GM18517 (cell line): ENCODE data around the gene XRCC5.

Experiments used
- ATAC-seq: cut with Tn5 transposase; IDR thresholded peaks from one replicate; pipeline ENCODE4 v1.9.1; 2021; ENCODE audit warnings: mild to moderate bottlenecking, moderate library complexity; ENCODE audit not compliant: unreplicated experiment

XRCC5 gene

GRCh38 chr2:216083464-216084281, 25.5 kb upstream of the XRCC5 start:
- ATAC-seq: no peak

GRCh38 chr2:216084547-216084946, 24.6 kb upstream of the XRCC5 start:
- ATAC-seq: no peak

DNA sequence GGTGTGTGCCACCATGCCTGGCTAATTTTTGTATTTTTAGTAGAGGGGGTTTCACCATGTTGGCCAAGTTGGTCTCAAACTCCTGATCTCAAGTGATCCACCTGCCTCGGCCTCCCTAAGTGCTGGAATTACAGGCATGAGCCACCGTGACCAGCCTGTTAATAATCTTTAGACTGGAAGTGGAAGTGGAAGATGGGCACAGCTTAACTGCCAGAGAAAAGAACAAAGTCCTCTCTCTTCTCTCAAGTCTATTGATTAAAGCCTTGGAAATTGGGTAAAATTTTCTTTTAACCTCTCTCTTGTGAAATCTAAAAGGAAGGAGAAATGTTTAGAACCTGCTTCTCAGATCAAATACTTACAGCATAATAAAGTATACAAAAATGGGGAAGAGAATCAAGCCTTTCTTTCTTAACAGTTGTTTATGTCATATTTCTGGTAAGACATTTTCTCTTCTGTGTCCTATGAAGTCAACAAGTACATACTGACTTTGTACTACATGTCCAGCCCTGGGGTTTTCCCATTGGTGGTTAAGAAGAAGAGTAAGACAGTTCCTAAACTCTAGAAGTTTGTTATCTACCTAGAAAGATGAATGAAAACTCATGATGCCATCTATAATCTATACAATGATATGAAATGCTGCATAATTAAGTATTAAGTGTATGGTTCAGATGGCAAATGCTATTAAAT, 22.8 kb upstream of the XRCC5 start:
- no peak for ATAC-seq

DNA sequence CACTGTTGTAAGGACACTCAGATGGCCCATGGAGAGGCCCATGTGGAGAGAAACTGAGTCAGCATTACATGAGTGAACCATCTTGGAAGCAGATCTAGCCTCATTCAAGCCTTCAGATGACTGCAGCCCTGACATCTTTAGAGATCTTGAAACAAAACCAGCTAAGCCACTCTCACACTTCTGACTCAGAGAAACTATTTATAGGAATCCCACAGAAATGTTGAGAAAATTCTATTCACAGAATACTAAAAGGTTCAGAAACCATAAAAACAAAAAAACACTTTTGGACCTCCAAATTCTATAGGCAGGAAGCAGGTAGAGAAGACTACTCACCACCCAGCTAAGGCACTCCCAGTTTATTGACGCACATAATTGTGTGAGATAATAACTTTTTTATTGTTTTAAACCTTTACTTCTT, 18.8 kb upstream of the XRCC5 start:
- ATAC-seq: no peak

- ATAC-seq: no peak
Measured at GRCh38 chr2:216092646-216093045, 16.5 kb upstream of the XRCC5 start.

DNA sequence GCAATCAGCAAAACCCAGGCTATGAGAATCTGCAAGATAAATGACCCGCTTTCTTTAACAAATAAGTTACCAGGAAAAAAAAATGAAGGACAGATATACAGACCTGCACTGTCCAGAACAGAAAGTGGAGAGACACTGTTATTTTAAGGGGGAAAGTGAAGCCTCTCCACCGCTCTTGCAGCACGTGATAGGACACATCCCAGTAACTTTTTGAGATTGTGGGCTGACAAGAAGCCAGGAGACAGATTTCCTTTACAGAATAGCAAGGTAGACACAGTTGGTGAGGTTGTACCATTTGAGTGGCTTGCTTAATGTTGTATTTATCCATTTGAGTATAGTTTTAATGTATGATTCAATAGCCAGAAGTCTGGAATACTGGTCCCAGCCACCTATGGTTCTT, 14.4 kb upstream of the XRCC5 start:
- ATAC-seq: no peak

- no peak for ATAC-seq
Measured at GRCh38 chr2:216098421-216099334, 10.5 kb upstream of the XRCC5 start.

- no peak for ATAC-seq
Measured at GRCh38 chr2:216101109-216101508, 8.0 kb upstream of the XRCC5 start.

DNA sequence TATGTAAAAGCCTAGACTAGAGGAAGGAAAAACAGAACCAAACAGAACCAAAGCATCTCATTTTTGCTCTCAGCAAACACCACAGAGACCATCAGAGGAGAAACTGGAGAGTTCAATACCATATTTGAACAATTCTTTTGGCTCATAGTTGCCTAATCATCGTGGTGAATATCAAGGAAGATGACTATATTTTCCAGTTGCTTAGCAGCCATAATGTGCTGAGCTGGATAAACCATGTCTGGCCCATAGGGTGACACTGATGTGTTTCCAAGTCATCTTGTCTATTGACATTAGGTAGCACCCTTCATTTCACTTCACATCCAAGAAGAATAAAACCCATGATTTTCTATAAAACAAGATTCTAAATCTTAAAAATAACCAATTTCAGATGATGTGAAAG, 5.9 kb upstream of the XRCC5 start:
- no peak for ATAC-seq

DNA sequence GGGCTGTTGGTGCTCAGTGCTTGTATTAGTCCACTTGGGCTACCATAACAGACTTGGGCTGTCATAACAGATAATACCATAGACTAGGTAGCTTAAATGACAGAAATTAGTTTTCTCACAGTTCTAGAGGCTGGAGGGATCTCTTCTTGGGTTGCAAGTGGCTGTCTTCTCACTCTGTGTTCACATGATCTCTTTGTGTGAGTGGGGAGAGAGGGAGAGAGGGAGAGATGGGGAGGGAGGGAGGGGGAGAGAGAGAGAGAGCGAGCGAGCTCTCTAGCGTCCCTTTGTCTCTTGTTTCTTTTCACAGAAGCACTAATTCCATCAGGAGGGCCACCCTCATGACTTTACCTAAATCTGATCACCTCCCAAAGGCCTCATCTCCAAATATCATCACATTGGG, 4.5 kb upstream of the XRCC5 start:
- ATAC-seq: no peak

GRCh38 chr2:216107320-216107719, 1.8 kb upstream of the XRCC5 start:
- no peak for ATAC-seq

GRCh38 chr2:216107760-216108159, 1.4 kb upstream of the XRCC5 start:
- ATAC-seq: no peak

- ATAC-seq: no peak
Measured at GRCh38 chr2:216108310-216108966, 710 bp upstream of the XRCC5 start.

- ATAC-seq: no peak
Measured at GRCh38 chr2:216109962-216110614, 940 bp downstream of the XRCC5 start.

GRCh38 chr2:216110620-216111019, 1.5 kb downstream of the XRCC5 start:
- no peak for ATAC-seq

GRCh38 chr2:216111122-216111521, 2.0 kb downstream of the XRCC5 start:
- ATAC-seq: no peak

DNA sequence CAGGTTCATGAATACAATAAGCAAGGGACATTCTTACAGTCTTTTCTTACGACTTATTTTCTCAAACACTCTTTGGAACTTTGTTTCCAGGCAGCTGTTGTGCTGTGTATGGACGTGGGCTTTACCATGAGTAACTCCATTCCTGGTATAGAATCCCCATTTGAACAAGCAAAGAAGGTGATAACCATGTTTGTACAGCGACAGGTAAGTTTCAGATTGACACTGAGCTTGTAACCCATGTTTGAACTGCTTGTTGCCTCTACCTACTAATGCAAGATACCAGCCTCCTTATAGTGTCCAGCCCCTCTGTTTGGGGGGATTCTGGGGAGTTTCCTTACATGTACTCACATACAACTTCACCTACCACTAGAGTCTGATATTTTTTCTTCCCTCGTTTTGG, 3.8 kb downstream of the XRCC5 start:
- no peak for ATAC-seq

DNA sequence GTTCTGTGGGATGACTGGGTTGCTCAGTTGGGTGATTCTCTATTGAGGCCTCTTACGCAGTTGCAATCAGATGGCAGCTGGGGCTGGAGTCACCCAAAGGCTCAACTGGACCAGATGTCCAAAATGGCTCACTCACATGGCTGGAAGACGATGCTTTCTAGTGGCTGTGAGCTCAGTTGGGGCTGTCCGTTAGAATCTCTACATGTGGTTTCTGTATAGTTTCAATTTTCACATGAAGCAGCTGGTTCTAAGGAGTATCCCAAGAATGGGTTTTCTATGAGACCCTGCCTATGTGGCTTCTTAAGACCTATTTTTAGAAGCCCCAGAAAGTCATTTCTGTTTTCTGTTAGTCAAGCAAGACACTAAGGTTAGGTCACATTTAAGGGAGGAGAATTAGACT, 4.4 kb downstream of the XRCC5 start:
- ATAC-seq: peak; percentile 77

DNA sequence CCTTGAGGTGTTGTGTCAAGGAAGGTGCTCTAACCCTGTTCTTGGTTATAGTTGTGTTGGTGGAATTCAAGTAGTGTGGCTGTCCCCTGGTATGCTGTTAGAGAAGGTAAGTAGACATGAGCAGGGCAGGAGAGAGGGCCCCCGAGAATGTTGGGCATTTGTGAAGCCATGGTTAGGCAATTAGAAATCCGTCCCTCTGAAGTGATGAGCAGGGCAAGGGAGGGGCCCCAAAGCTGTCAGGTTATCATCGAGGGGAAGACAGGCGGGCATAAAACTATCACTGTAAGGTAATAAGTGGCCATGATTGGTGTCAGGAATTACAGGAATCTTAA, 5.2 kb downstream of the XRCC5 start:
- ATAC-seq: no peak

DNA sequence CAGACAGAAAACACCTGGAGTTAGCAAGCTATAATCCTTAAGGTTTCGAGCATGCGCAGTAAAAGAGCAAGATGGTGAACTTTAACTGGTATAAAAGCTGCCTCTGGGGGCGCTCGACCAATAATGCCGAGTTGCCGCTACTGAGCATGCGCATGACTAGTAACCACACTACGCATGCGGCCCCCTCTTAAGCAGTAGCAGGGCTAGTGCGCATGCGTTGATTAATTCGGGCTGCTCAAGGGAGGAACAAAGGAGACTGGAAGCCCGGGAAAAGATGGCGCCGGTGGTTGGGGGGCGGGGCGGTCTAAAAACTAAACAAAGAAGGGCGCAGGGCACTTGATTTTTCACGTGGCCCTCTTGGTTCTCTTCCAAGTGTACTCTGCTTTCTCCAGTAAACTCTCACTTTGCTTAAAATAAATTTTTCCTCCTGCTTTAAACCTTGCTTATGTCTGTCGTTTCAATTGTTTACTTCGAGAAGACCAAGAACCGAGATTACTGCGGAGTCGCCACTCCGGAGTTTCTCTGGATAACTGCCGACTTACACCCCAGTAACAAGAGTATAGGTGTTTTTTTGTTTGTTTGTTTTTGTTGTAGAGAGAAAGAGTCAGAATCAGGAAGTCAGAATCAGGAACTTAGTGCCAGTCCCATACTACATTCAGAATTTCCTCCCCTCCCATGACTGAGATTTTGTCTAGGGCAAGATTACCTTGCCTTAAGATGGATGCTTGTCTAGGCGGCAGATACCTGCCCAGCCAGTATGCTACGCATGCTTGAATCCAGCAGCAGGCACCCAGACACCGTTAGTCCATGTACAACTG, 5.8 kb downstream of the XRCC5 start:
- peak; percentile 38 for ATAC-seq
